GM19397 (cell line): ENCODE data around the gene PLD3.

Experiments used
- ATAC-seq: cut with Tn5 transposase; IDR thresholded peaks from one replicate; pipeline ENCODE4 v1.9.1; 2021; ENCODE audit warnings: mild to moderate bottlenecking, moderate library complexity; ENCODE audit not compliant: unreplicated experiment

Gene PLD3

GRCh38 chr19:40411125-40411842, 62.8 kb downstream of the PLD3 start:
- ATAC-seq = no peak

GRCh38 chr19:40411958-40412499, 63.5 kb downstream of the PLD3 start:
- ATAC-seq = no peak

- no peak for ATAC-seq
Measured at GRCh38 chr19:40412866-40413265, 64.4 kb downstream of the PLD3 start.

GRCh38 chr19:40413291-40413845, 64.9 kb downstream of the PLD3 start, which contains the start of gene PRX:
Gene PRX, minus strand, starts transcription at chr19:40413378. Its CDS starts 5,446 bp downstream, at chr19:40407932.
- no peak for ATAC-seq

GRCh38 chr19:40414542-40415535, 66.3 kb downstream of the PLD3 start:
- no peak for ATAC-seq

GRCh38 chr19:40415768-40416167, 67.3 kb downstream of the PLD3 start:
- ATAC-seq = no peak

- no peak for ATAC-seq
Measured at GRCh38 chr19:40416918-40417642, 68.6 kb downstream of the PLD3 start.

GRCh38 chr19:40417643-40417981, 69.1 kb downstream of the PLD3 start:
- no peak for ATAC-seq

- no peak for ATAC-seq
Measured at GRCh38 chr19:40418040-40418439, 69.5 kb downstream of the PLD3 start.

- ATAC-seq = no peak
Measured at GRCh38 chr19:40419066-40419612, 70.6 kb downstream of the PLD3 start.

- ATAC-seq = no peak
Measured at GRCh38 chr19:40419780-40420179, 71.3 kb downstream of the PLD3 start.

GRCh38 chr19:40420451-40420765, 71.9 kb downstream of the PLD3 start:
- ATAC-seq = no peak

- ATAC-seq = peak; percentile 41
Measured at GRCh38 chr19:40420766-40421765, 72.6 kb downstream of the PLD3 start.

GRCh38 chr19:40421993-40422747, 73.7 kb downstream of the PLD3 start:
- ATAC-seq = no peak

- no peak for ATAC-seq
Measured at GRCh38 chr19:40422748-40423566, 74.5 kb downstream of the PLD3 start.

GRCh38 chr19:40423938-40424337, 75.4 kb downstream of the PLD3 start:
- no peak for ATAC-seq

GRCh38 chr19:40424637-40425449, 76.3 kb downstream of the PLD3 start:
- ATAC-seq = no peak
